GM12872 (cell line): ENCODE measurements around the gene CRIM1.

Experiments
- CTCF ChIP-seq: IDR thresholded peaks from 3 replicates; pipeline ENCODE4 v1.5.1; 2011; ENCODE audit warnings: low read depth, mild to moderate bottlenecking, low read length, moderate library complexity; ENCODE audit not compliant: insufficient read depth

Gene CRIM1

GRCh38 chr2:36587101-36587500, 231.5 kb downstream of the CRIM1 start:
- no peak for TF ChIP-seq CTCF

- TF ChIP-seq CTCF, result no peak
Measured at GRCh38 chr2:36587556-36587955, 232.0 kb downstream of the CRIM1 start.

DNA sequence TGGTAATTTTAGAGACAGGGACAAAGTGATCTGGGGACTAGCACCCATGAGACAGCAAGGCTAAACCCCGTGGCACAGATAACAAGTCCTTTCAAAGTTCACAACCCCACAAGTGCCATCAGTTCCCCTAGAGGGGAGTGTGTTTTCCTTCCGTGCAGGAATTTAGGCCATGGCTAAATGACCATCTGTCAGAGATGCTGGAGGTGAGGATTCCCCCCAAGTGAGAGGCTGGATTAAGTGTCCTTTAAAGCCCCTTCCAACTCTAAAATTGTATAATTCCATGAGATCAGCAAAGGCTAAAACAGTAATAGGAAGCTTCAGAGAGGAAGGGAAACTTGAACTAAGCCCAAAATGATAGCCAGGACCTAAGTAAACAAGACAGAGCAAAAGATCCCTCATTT, 233.7 kb downstream of the CRIM1 start:
- no peak for TF ChIP-seq CTCF

DNA sequence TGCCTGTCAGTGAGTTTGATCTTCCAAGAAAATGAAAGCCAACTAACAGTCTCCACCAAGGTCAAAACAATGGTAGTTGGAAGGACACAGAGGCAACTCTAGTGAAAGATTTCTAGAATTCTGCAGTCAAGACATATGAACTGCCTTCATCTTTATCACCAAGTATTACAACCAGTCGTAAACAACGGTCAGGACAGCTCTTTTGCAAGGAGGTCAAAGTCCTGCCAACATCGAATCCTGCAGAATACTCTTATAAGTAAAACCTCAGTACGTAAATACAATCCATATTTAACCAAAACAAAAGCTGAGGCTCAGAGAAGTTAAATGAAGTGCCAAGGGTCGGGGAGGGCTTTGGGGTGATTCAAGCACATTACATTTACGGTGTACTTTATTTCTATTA, 239.3 kb downstream of the CRIM1 start:
- no peak for TF ChIP-seq CTCF

GRCh38 chr2:36596397-36596796, 240.8 kb downstream of the CRIM1 start:
- TF ChIP-seq CTCF, result no peak

DNA sequence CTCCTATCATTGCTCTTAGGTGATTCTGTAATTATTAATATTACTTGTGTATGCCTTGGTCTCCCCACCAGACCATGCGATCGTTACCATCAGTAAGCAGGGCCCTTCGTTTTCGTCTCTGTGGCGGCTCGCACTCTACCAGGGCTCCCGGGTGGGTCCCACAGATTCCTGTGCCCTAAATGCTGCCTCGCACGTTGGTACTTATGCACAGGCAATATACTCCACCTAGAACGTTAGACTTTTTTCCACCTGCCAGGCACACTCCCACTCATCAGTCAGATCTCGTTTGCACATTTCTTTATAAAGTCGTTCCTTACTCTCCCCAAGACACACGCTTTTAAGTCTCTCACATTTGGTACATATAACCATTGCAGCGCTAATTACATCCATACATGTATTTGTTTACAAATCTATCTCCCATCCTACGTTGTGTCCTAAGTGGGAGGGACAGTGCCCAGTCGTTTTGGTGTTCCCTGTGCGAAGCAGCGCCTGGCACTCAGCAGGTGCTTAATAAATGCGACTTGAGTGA, 241.5 kb downstream of the CRIM1 start:
- no peak for TF ChIP-seq CTCF

GRCh38 chr2:36597532-36598377, 242.2 kb downstream of the CRIM1 start, which contains the start of gene FEZ2:
Gene FEZ2, minus strand, starts transcription at chr2:36598168. Its CDS starts 26 bp downstream, at chr2:36598142.
- TF ChIP-seq CTCF, result no peak
